Keratinocyte (primary cell): ENCODE data around the gene TSC22D4.
"Not testable (repeated sequence)": the region's sequence is repeated elsewhere in the genome, so short reads cannot be mapped to it uniquely, and the experiment has no call there.

ENCODE experiments used
- CTCF ChIP-seq, 3 experiments: IDR thresholded peaks in 1 of 3; conservative IDR thresholded peaks in 1 of 3; optimal IDR thresholded peaks in 1 of 3; 2 replicates in 2 of 3; 3 replicates in 1 of 3; pipeline versions ENCODE3 to v1.5.1; 2011; ENCODE audit warnings: low read length in 3 of 3, mild to moderate bottlenecking in 3 of 3, moderate library complexity in 2 of 3, control low read depth in 1 of 3, inconsistent platforms in 1 of 3; ENCODE audit not compliant: insufficient read depth in 2 of 3; ENCODE audit errors: extremely low read depth in 1 of 3
- EZH2 ChIP-seq: IDR thresholded peaks from one replicate; pipeline ENCODE4 v1.6.1; 2012; ENCODE audit warnings: inconsistent platforms, mild to moderate bottlenecking, low read length, moderate library complexity

- not testable (repeated sequence) for TF ChIP-seq EZH2; CTCF (optimal IDR thresholded peaks at IDR 0.05 in 1 of 3, IDR thresholded peaks at IDR 0.05 in 1 of 3, conservative IDR thresholded peaks at IDR 0.05 in 1 of 3; ENCODE audit: extremely low read depth in 1 of 3, insufficient read depth in 2 of 3, low read length in 3 of 3)
Observed at GRCh38 chr7:100439244-100439643, 39.8 kb downstream of the TSC22D4 start.
